Astrocyte (in vitro differentiated cells and primary cell): Measurements from ENCODE around the gene MAP1B.

Experiments
- EZH2 ChIP-seq: IDR thresholded peaks from 2 replicates; pipeline ENCODE4 v1.6.1; 2012; ENCODE audit warnings: mild to moderate bottlenecking, low read length, inconsistent platforms; ENCODE audit not compliant: insufficient read depth
- TF ChIP-seq, protein P1 (sequence below): IDR thresholded peaks from 2 replicates; pipeline ENCODE4 v1.5.1; 2011; ENCODE audit warnings: low read depth, mild to moderate bottlenecking, inconsistent platforms, low read length, moderate library complexity; ENCODE audit not compliant: insufficient read depth

DNA sequence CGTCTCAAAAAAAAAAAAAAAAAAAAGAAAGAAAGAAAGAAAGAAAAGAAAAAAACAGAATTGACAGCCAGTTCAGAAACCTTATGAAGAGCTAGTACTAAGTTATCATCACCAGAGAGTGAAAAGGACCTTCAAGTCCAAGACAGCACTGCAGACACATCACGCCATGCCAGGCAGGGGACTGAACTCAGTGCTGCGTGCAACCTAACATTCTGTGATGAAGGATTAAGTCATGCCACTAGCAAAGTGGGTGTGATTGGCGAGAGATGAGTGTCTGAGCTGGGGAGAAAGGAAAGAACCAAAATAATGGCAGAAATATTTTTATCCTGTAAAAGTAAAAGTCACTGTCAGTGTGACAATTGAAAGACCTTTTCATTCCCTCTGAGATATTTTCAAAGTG is 54.7 kb downstream of the MAP1B start:
- TF ChIP-seq, protein P1, sequence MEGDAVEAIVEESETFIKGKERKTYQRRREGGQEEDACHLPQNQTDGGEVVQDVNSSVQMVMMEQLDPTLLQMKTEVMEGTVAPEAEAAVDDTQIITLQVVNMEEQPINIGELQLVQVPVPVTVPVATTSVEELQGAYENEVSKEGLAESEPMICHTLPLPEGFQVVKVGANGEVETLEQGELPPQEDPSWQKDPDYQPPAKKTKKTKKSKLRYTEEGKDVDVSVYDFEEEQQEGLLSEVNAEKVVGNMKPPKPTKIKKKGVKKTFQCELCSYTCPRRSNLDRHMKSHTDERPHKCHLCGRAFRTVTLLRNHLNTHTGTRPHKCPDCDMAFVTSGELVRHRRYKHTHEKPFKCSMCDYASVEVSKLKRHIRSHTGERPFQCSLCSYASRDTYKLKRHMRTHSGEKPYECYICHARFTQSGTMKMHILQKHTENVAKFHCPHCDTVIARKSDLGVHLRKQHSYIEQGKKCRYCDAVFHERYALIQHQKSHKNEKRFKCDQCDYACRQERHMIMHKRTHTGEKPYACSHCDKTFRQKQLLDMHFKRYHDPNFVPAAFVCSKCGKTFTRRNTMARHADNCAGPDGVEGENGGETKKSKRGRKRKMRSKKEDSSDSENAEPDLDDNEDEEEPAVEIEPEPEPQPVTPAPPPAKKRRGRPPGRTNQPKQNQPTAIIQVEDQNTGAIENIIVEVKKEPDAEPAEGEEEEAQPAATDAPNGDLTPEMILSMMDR, result no peak
- TF ChIP-seq EZH2, result no peak
